Body of pancreas (tissue), 4 donors: ENCODE results near the gene TENM4.

Experiments used
- POLR2A ChIP-seq, 3 donors: fragments of 450-650 bp; IDR thresholded peaks; one replicate each; pipeline ENCODE4 v1.6.1; 2016; ENCODE audit warnings: antibody characterized with exemption in 3 of 3, mild to moderate bottlenecking in 2 of 3
- TF ChIP-seq, protein P1 (sequence below), 7 experiments: fragments of 450-650 bp in 4 of 7; fragments of 200-600 bp in 3 of 7; sonication (generic) in 3 of 7; IDR thresholded peaks; one replicate each; pipeline ENCODE4 v1.5.1; 2016 to 2019; ENCODE audit warnings: antibody characterized with exemption in 7 of 7

DNA sequence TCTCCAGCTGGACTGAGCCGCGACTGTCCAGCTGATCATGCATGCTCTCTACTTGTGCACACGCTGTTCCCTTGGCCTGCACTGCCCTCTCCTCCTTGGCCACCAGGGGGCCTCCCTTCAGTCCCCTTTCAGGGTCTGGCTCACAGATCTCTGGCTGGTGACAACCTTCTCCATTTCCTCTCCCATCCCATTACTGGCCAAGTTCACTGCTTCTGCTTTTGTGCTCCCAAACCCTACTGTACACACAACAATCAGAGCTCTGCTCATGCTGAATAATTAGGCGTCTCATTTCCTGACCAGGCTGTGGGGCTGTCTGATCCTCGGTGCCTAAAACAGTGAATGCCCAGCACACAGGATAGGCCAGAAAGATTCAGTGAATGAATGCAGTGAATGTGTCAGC, 642.2 kb downstream of the TENM4 start:
- TF ChIP-seq, protein P1, sequence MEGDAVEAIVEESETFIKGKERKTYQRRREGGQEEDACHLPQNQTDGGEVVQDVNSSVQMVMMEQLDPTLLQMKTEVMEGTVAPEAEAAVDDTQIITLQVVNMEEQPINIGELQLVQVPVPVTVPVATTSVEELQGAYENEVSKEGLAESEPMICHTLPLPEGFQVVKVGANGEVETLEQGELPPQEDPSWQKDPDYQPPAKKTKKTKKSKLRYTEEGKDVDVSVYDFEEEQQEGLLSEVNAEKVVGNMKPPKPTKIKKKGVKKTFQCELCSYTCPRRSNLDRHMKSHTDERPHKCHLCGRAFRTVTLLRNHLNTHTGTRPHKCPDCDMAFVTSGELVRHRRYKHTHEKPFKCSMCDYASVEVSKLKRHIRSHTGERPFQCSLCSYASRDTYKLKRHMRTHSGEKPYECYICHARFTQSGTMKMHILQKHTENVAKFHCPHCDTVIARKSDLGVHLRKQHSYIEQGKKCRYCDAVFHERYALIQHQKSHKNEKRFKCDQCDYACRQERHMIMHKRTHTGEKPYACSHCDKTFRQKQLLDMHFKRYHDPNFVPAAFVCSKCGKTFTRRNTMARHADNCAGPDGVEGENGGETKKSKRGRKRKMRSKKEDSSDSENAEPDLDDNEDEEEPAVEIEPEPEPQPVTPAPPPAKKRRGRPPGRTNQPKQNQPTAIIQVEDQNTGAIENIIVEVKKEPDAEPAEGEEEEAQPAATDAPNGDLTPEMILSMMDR (IDR thresholded peaks at IDR 0.05) = peak; percentile 57 to 80 (median 69)
- TF ChIP-seq POLR2A (IDR thresholded peaks at IDR 0.05) = no peak
